Endodermal cell (in vitro differentiated cells): ENCODE results near the gene BTBD8. TPM values are rescaled to one million over a fixed set of nuclear protein-coding genes. Genes with fewer than 3 reads are reported as not detected.
"Not testable (repeated sequence)": the region's sequence is repeated elsewhere in the genome, so short reads cannot be mapped to it uniquely, and the experiment has no call there.

Experiments used
- DNase-seq: peaks from one replicate; pipeline ENCODE4 v3.0.0-alpha.2; 2017
- H3K27ac ChIP-seq: 2 replicates; pipeline ENCODE4 v1.5.1; 2013; ENCODE audit warnings: mild to moderate bottlenecking, low read depth, low read length, moderate library complexity
- H3K27me3 ChIP-seq: 2 replicates; pipeline ENCODE4 v1.6.1; 2013; ENCODE audit warnings: mild to moderate bottlenecking, low read length, moderate library complexity; ENCODE audit not compliant: insufficient read depth, control insufficient read depth, poor library complexity, severe bottlenecking
- H3K36me3 ChIP-seq: 2 replicates; pipeline ENCODE4 v1.7.0; 2013; ENCODE audit warnings: mild to moderate bottlenecking, low read length, moderate library complexity; ENCODE audit not compliant: control insufficient read depth, insufficient read depth
- H3K4me1 ChIP-seq: one replicate; pipeline ENCODE4 v1.7.0; 2013; ENCODE audit warnings: low read length; ENCODE audit not compliant: control insufficient read depth, insufficient read depth
- H3K4me3 ChIP-seq: 2 replicates; pipeline ENCODE4 v1.5.1; 2013; ENCODE audit warnings: mild to moderate bottlenecking, low read length, moderate library complexity
- H3K9ac ChIP-seq: 2 replicates; pipeline ENCODE4 v1.6.1; 2013; ENCODE audit warnings: mild to moderate bottlenecking, low read length, moderate library complexity; ENCODE audit not compliant: poor library complexity, severe bottlenecking; ENCODE audit errors: extremely low read depth
- H3K9me3 ChIP-seq: 2 replicates; pipeline ENCODE4 v1.6.1; 2013; ENCODE audit warnings: mild to moderate bottlenecking, low read length, moderate library complexity; ENCODE audit not compliant: control insufficient read depth
- H3K27ac Mint-ChIP-seq: 2 replicates; pipeline ENCODE4 v1.8.0; 2020; ENCODE audit warnings: mixed read lengths
- H3K27me3 Mint-ChIP-seq: 2 replicates; pipeline ENCODE4 v1.8.0; 2021; ENCODE audit warnings: mild to moderate bottlenecking, mixed read lengths; ENCODE audit not compliant: insufficient read depth
- H3K36me3 Mint-ChIP-seq: 2 replicates; pipeline ENCODE4 v1.8.0; 2020; ENCODE audit warnings: low read depth, mixed read lengths
- H3K4me1 Mint-ChIP-seq: 2 replicates; pipeline ENCODE4 v1.8.0; 2020; ENCODE audit warnings: mixed read lengths
- H3K4me3 Mint-ChIP-seq: 2 replicates; pipeline ENCODE4 v1.8.0; 2020; ENCODE audit warnings: mild to moderate bottlenecking, moderate library complexity, mixed read lengths
- H3K9me3 Mint-ChIP-seq: 2 replicates; pipeline ENCODE4 v1.8.0; 2020; ENCODE audit warnings: mild to moderate bottlenecking, mixed read lengths
- WGBS, 2 experiments: methylation state at CpG; one replicate each; pipeline versions ENCODE4 v1.1.5 to v1.1.7; 2013; ENCODE audit warnings: missing lambda C conversion rate in 2 of 2, mixed read lengths in 1 of 2; ENCODE audit not compliant: insufficient coverage in 1 of 2, insufficient read length in 1 of 2; 5-methylcytosine and 5-hydroxymethylcytosine counted together
- total RNA-seq, 2 donors: library from RNA; stranded (reverse); fragmentation: NEBNext Ultra II Directional in 1 of 2; extraction: Animal tissue kit (Norgen Biotek cat#: 25700) in 1 of 2; gene quantifications; 2 replicates in 1 of 2; 3 replicates in 1 of 2; pipeline ENCODE4 v1.2.1, GENCODE V29; 2021
- TF ChIP-seq, protein P1 (sequence below): fragments of 200-600 bp; sonication (generic); conservative IDR thresholded peaks from 2 replicates; pipeline ENCODE4 v1.5.0; 2021; ENCODE audit warnings: antibody characterized with exemption, mild to moderate bottlenecking

The BTBD8 gene
- total RNA-seq, 2 donors from 2014 or later: 6.8 to 8.1 TPM

DNA sequence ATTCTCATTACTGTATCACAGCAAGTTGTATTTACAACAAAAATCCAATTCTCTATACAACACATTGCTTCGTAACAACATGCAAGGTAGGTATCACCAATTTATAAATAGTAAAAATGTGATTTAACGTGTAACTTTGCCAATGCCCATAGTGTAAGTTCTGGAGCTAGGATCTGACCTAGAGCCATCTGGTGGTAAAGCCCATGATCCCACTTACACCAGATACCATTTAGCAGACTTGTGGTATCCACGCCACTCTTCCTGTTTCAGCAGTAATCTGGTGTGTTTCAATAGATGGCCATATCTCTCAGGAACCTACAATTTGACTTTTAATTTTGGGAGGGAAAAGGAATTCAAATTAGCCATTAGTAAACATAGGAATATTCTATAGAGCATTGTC, 15.1 kb upstream of the BTBD8 start:
- no peak for DNase-seq
- 96% methylated on average over 3 of the region's 3 CpGs; no CpG with 5 or more reads in 1 of the 2 experiments for WGBS, 2 experiments
- H3K4me1 Mint-ChIP-seq: no peaks in the 10 kb centered on the region
- H3K36me3 Mint-ChIP-seq: no peaks in the 10 kb centered on the region
- H3K9me3 Mint-ChIP-seq: no peaks in the 10 kb centered on the region
- no peak overlapping the region for H3K4me3 ChIP-seq
- no peak overlapping the region for H3K27ac Mint-ChIP-seq
- TF ChIP-seq, protein P1, sequence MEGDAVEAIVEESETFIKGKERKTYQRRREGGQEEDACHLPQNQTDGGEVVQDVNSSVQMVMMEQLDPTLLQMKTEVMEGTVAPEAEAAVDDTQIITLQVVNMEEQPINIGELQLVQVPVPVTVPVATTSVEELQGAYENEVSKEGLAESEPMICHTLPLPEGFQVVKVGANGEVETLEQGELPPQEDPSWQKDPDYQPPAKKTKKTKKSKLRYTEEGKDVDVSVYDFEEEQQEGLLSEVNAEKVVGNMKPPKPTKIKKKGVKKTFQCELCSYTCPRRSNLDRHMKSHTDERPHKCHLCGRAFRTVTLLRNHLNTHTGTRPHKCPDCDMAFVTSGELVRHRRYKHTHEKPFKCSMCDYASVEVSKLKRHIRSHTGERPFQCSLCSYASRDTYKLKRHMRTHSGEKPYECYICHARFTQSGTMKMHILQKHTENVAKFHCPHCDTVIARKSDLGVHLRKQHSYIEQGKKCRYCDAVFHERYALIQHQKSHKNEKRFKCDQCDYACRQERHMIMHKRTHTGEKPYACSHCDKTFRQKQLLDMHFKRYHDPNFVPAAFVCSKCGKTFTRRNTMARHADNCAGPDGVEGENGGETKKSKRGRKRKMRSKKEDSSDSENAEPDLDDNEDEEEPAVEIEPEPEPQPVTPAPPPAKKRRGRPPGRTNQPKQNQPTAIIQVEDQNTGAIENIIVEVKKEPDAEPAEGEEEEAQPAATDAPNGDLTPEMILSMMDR: peak; percentile 62
- no peak overlapping the region for H3K9ac ChIP-seq
- no peaks in the 10 kb centered on the region for H3K36me3 ChIP-seq
- H3K4me1 ChIP-seq: no peaks in the 10 kb centered on the region
- no peaks in the 10 kb centered on the region for H3K27me3 Mint-ChIP-seq
- H3K9me3 ChIP-seq: no peaks in the 10 kb centered on the region
- H3K27me3 ChIP-seq: no peaks in the 10 kb centered on the region
- H3K4me3 Mint-ChIP-seq: no peak overlapping the region
- H3K27ac ChIP-seq: no peak overlapping the region

- TF ChIP-seq, protein P1: no peak
- peaks cover 4% of the 10 kb centered on the region for H3K4me1 Mint-ChIP-seq
- no peak for DNase-seq
- no peaks in the 10 kb centered on the region for H3K27me3 ChIP-seq
- H3K4me1 ChIP-seq: no peaks in the 10 kb centered on the region
- no peaks in the 10 kb centered on the region for H3K9me3 ChIP-seq
- no peak overlapping the region for H3K9ac ChIP-seq
- H3K27ac ChIP-seq: no peak overlapping the region
- H3K36me3 ChIP-seq: no peaks in the 10 kb centered on the region
- no peak overlapping the region for H3K27ac Mint-ChIP-seq
- no peaks in the 10 kb centered on the region for H3K36me3 Mint-ChIP-seq
- H3K9me3 Mint-ChIP-seq: no peaks in the 10 kb centered on the region
- H3K27me3 Mint-ChIP-seq: no peaks in the 10 kb centered on the region
- WGBS, 2 experiments: 95 to 97% methylated on average over 8 of the region's 8 CpGs
- no peak overlapping the region for H3K4me3 Mint-ChIP-seq
- H3K4me3 ChIP-seq: no peak overlapping the region
These were observed 13.8 kb upstream of the BTBD8 start for GRCh38 chr1:92066321-92066720.

- 83% methylated on average over 1 to 2 of the region's 2 CpGs for WGBS, 2 experiments
- H3K9ac ChIP-seq: no peak overlapping the region
- no peak for DNase-seq
- TF ChIP-seq, protein P1: no peak
- H3K27ac ChIP-seq: no peak overlapping the region
- no peaks in the 10 kb centered on the region for H3K27me3 ChIP-seq
- H3K27me3 Mint-ChIP-seq: no peaks in the 10 kb centered on the region
- no peak overlapping the region for H3K4me3 ChIP-seq
- no peaks in the 10 kb centered on the region for H3K36me3 Mint-ChIP-seq
- peaks cover 4% of the 10 kb centered on the region for H3K4me1 Mint-ChIP-seq
- no peak overlapping the region for H3K27ac Mint-ChIP-seq
- H3K9me3 ChIP-seq: no peaks in the 10 kb centered on the region
- H3K9me3 Mint-ChIP-seq: no peaks in the 10 kb centered on the region
- H3K4me3 Mint-ChIP-seq: no peak overlapping the region
- H3K36me3 ChIP-seq: no peaks in the 10 kb centered on the region
- no peaks in the 10 kb centered on the region for H3K4me1 ChIP-seq
These were observed 9.3 kb upstream of the BTBD8 start for GRCh38 chr1:92070892-92071291.

DNA sequence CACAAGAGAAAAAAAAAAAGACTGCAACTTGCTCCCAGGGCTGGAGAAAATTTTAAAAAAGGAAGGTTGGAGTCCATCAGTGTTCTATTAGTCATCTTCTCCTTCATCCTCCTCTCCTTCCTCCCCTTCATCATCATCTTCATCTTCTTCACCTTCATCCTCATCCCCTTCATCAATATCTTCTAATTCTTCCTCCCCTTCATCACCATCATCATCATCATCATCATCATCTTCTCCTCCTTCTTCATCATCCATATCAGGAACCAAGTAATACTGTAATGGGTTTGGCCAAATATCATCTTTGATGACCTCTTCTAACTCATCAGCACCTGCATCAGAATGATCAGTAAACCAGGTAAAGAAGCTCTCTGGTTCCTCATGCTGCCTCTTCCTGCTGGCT, 5.7 kb upstream of the BTBD8 start:
- not testable (repeated sequence) for H3K9me3 ChIP-seq, H3K27me3 Mint-ChIP-seq, DNase-seq, H3K4me3 ChIP-seq, H3K36me3 ChIP-seq, H3K36me3 Mint-ChIP-seq, H3K4me1 Mint-ChIP-seq, H3K9me3 Mint-ChIP-seq, H3K27ac Mint-ChIP-seq, H3K27ac ChIP-seq, H3K4me3 Mint-ChIP-seq, H3K4me1 ChIP-seq, H3K27me3 ChIP-seq, H3K9ac ChIP-seq
